ENCODE measurements around the gene FOCAD. TPM values are rescaled to one million over a fixed set of nuclear protein-coding genes. Genes with fewer than 3 reads are reported as not detected.

FOCAD gene
- total RNA-seq, 2 donors from 2014 or later = 51.6 to 56.8 TPM

GRCh38 chr9:20945269-20945668, 261.2 kb downstream of the FOCAD start:
- TF ChIP-seq, protein P1, sequence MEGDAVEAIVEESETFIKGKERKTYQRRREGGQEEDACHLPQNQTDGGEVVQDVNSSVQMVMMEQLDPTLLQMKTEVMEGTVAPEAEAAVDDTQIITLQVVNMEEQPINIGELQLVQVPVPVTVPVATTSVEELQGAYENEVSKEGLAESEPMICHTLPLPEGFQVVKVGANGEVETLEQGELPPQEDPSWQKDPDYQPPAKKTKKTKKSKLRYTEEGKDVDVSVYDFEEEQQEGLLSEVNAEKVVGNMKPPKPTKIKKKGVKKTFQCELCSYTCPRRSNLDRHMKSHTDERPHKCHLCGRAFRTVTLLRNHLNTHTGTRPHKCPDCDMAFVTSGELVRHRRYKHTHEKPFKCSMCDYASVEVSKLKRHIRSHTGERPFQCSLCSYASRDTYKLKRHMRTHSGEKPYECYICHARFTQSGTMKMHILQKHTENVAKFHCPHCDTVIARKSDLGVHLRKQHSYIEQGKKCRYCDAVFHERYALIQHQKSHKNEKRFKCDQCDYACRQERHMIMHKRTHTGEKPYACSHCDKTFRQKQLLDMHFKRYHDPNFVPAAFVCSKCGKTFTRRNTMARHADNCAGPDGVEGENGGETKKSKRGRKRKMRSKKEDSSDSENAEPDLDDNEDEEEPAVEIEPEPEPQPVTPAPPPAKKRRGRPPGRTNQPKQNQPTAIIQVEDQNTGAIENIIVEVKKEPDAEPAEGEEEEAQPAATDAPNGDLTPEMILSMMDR (conservative IDR thresholded peaks at IDR 0.05) = no peak
- Mint-ChIP-seq H3K4me3 (no peak overlapping the region), H3K9me3 (no peaks in the 10 kb centered on the region), H3K27me3 (ENCODE audit: insufficient read depth) (no peaks in the 10 kb centered on the region), H3K4me1 (peaks cover 2% of the 10 kb centered on the region), H3K27ac (no peak overlapping the region), H3K36me3 (ENCODE audit: low read depth) (peaks cover 23% of the 10 kb centered on the region)
- Histone ChIP-seq H3K4me3 (ENCODE audit: low read length) (no peak overlapping the region), H3K4me1 (ENCODE audit: control insufficient read depth, insufficient read depth, low read length) (no peaks in the 10 kb centered on the region), H3K27me3 (ENCODE audit: control insufficient read depth, insufficient read depth, low read length, poor library complexity, severe bottlenecking) (no peaks in the 10 kb centered on the region), H3K9ac (ENCODE audit: extremely low read depth, low read length, poor library complexity, severe bottlenecking) (no peak overlapping the region), H3K27ac (ENCODE audit: low read depth, low read length) (no peak overlapping the region), H3K36me3 (ENCODE audit: control insufficient read depth, insufficient read depth, low read length) (peaks cover 33% of the 10 kb centered on the region), H3K9me3 (ENCODE audit: control insufficient read depth, low read length) (no peaks in the 10 kb centered on the region)
- no peak for DNase-seq
- WGBS, 2 experiments (ENCODE audit: insufficient coverage in 1 of 2, insufficient read length in 1 of 2) = 78 to 91% methylated on average over 3 of the region's 3 CpGs

DNA sequence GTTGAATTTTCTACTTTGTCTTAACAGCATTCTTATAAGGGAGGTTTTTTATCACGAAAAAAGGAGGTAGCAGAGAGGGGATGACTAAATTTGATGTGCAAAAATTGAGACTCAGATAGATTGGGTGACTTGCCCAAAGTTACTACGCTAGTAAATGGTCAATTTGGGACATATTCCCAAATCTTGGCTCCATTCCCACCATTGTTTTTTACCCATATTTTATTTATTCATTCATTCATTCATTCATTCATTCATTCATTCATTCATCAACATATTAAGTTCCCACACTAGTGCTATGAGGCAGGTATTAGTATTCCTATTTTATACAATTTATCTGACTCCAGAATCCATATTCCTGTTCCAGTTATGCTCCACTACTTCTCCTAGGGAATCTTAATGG, 261.8 kb downstream of the FOCAD start:
- no peak for DNase-seq
- Mint-ChIP-seq H3K27ac (no peak overlapping the region), H3K36me3 (ENCODE audit: low read depth) (peaks cover 27% of the 10 kb centered on the region), H3K4me1 (peaks cover 2% of the 10 kb centered on the region), H3K27me3 (ENCODE audit: insufficient read depth) (no peaks in the 10 kb centered on the region), H3K9me3 (no peaks in the 10 kb centered on the region), H3K4me3 (no peak overlapping the region)
- H3K9me3 ChIP-seq (ENCODE audit: control insufficient read depth, low read length) = no peaks in the 10 kb centered on the region
- 92 to 100% methylated on average over 2 of the region's 2 CpGs for WGBS, 2 experiments (ENCODE audit: insufficient coverage in 1 of 2, insufficient read length in 1 of 2)
- H3K4me3 ChIP-seq (ENCODE audit: low read length) = no peak overlapping the region
- H3K27me3 ChIP-seq (ENCODE audit: control insufficient read depth, insufficient read depth, low read length, poor library complexity, severe bottlenecking) = no peaks in the 10 kb centered on the region
- H3K36me3 ChIP-seq (ENCODE audit: control insufficient read depth, insufficient read depth, low read length) = peaks cover 38% of the 10 kb centered on the region
- H3K4me1 ChIP-seq (ENCODE audit: control insufficient read depth, insufficient read depth, low read length) = no peaks in the 10 kb centered on the region
- no peak overlapping the region for H3K27ac ChIP-seq (ENCODE audit: low read depth, low read length)
- TF ChIP-seq, protein P1 (conservative IDR thresholded peaks at IDR 0.05) = no peak
- H3K9ac ChIP-seq (ENCODE audit: extremely low read depth, low read length, poor library complexity, severe bottlenecking) = no peak overlapping the region

GRCh38 chr9:20948703-20949102, 264.6 kb downstream of the FOCAD start:
- no peaks in the 10 kb centered on the region for H3K4me1 Mint-ChIP-seq
- 74 to 86% methylated on average over 4 of the region's 4 CpGs for WGBS, 2 experiments (ENCODE audit: insufficient coverage in 1 of 2, insufficient read length in 1 of 2)
- no peaks in the 10 kb centered on the region for H3K9me3 ChIP-seq (ENCODE audit: control insufficient read depth, low read length)
- peaks cover 52% of the 10 kb centered on the region for H3K36me3 Mint-ChIP-seq (ENCODE audit: low read depth)
- no peaks in the 10 kb centered on the region for H3K9me3 Mint-ChIP-seq
- H3K27ac Mint-ChIP-seq = no peak overlapping the region
- H3K4me3 ChIP-seq (ENCODE audit: low read length) = no peak overlapping the region
- peaks cover 60% of the 10 kb centered on the region for H3K36me3 ChIP-seq (ENCODE audit: control insufficient read depth, insufficient read depth, low read length)
- DNase-seq = no peak
- no peak overlapping the region for H3K27ac ChIP-seq (ENCODE audit: low read depth, low read length)
- TF ChIP-seq, protein P1 (conservative IDR thresholded peaks at IDR 0.05) = no peak
- H3K4me3 Mint-ChIP-seq = no peak overlapping the region
- H3K27me3 Mint-ChIP-seq (ENCODE audit: insufficient read depth) = no peaks in the 10 kb centered on the region
- no peaks in the 10 kb centered on the region for H3K4me1 ChIP-seq (ENCODE audit: control insufficient read depth, insufficient read depth, low read length)
- H3K27me3 ChIP-seq (ENCODE audit: control insufficient read depth, insufficient read depth, low read length, poor library complexity, severe bottlenecking) = no peaks in the 10 kb centered on the region
- no peak overlapping the region for H3K9ac ChIP-seq (ENCODE audit: extremely low read depth, low read length, poor library complexity, severe bottlenecking)
